Spinal cord (tissue), 10 donors: ENCODE data around the gene KRTAP5-2. TPM values are rescaled to one million over a fixed set of nuclear protein-coding genes. Genes with fewer than 3 reads are reported as not detected.

Experiments used
- DNase-seq, 6 donors: peaks; one replicate each; pipeline versions ENCODE4 v3.0.0 to v3.0.0-alpha.2; 2013 to 2015; ENCODE audit warnings: low spot score in 6 of 6, low read depth in 4 of 6
- H3K27ac ChIP-seq: one replicate; pipeline ENCODE4 v1.5.1; 2013; ENCODE audit warnings: low read depth, low read length, control low read depth
- H3K27me3 ChIP-seq: one replicate; pipeline ENCODE4 v1.6.1; 2013; ENCODE audit warnings: low read length; ENCODE audit not compliant: control insufficient read depth, insufficient read depth
- H3K36me3 ChIP-seq: one replicate; pipeline ENCODE4 v1.6.1; 2013; ENCODE audit warnings: low read length; ENCODE audit not compliant: control insufficient read depth, insufficient read depth
- H3K4me1 ChIP-seq: one replicate; pipeline ENCODE4 v1.6.1; 2013; ENCODE audit warnings: low read length; ENCODE audit not compliant: control insufficient read depth, insufficient read depth
- H3K4me3 ChIP-seq: one replicate; pipeline ENCODE4 v1.5.1; 2013; ENCODE audit warnings: low read depth, low read length, control low read depth
- H3K9me3 ChIP-seq: one replicate; pipeline ENCODE4 v1.6.1; 2013; ENCODE audit warnings: low read length; ENCODE audit not compliant: control insufficient read depth, insufficient read depth
- WGBS: methylation state at CpG from one replicate; pipeline ENCODE4 v1.1.5; 2013; ENCODE audit warnings: missing lambda C conversion rate; ENCODE audit not compliant: insufficient coverage; 5-methylcytosine and 5-hydroxymethylcytosine counted together
- polyA plus RNA-seq, 2 donors: library from polyadenylated mRNA; unstranded; fragments of 120-200 nt; gene quantifications; one replicate each; pipeline ENCODE4 v1.2.1, GENCODE V29; 2013; ENCODE audit not compliant: insufficient read length in 2 of 2
- total RNA-seq, 2 donors: library from RNA; depleted of rRNA in 1 of 2; stranded (reverse); fragments of 120-200 nt in 1 of 2; fragments of >200 nt in 1 of 2; gene quantifications; one replicate each; pipeline versions ENCODE4 v1.2.3 to v1.2.4, GENCODE V29; 2013 to 2014
- donor health status: healthy.

KRTAP5-2 gene
- total and polyA plus RNA-seq, 4 donors: 0.50 TPM; not detected in 3

DNA sequence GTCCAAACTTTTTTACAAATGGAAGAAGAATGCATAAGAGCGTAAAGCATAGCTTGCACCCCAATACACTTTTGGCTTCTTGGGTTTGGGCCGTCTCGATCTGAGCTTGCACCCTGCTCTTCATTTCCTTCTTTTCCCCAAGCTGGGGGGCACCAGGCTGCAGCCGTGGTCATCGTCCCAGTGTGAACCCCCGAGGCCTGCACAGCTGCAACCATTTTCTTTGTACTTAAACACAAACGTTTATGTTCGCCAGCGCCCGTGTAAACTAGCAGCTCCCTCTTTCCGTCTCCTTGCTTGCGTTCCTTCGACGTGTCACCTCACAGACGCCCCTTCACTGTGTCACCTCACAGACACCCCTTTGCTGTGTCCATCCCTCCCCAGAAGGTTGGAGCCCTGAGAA is 41.6 kb upstream of the KRTAP5-2 start:
- no peak overlapping the region for H3K27ac ChIP-seq
- H3K27me3 ChIP-seq: no peaks in the 10 kb centered on the region

DNA sequence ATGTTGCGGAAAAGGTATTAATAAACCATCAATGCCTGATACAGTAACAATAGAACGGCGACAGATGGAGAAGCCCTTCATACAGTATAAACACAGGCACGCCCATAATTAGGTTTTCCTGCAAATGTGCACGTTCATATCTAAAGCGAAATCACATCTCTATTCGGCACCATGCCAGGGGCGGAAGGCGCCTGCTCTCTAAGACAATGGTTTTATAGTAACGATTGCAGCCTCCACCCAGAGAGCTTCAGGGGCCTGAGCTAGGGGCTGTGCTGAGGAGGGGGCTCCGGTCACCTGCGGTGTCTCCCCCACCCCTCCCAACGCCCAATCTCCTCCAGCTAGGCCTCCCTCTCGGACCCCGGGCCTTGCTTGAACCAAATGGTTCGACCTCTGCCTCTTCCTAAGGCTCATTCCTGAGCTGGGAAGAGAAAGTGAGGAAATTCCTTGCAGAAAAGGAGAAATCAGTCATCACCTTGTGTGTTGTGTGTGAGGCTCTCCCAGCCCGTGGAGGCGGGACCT is 41.1 kb upstream of the KRTAP5-2 start:
- H3K27me3 ChIP-seq: no peaks in the 10 kb centered on the region
- peak in 2 of 6 donors; percentile 23 to 75 for DNase-seq
- no peaks in the 10 kb centered on the region for H3K36me3 ChIP-seq
- no peak overlapping the region for H3K4me3 ChIP-seq
- no peak overlapping the region for H3K27ac ChIP-seq
- H3K9me3 ChIP-seq: no peaks in the 10 kb centered on the region
- peaks cover 3% of the 10 kb centered on the region for H3K4me1 ChIP-seq
- 69% methylated on average over 6 of the region's 18 CpGs for WGBS

More for the DNA sequence above, 41.6 kb upstream of the KRTAP5-2 start:
- no peak for DNase-seq
- no peaks in the 10 kb centered on the region for H3K9me3 ChIP-seq
- peaks cover 3% of the 10 kb centered on the region for H3K4me1 ChIP-seq
- no peaks in the 10 kb centered on the region for H3K36me3 ChIP-seq
- 60% methylated on average over 15 of the region's 15 CpGs for WGBS
- no peak overlapping the region for H3K4me3 ChIP-seq

GRCh38 chr11:1638344-1638743 is 40.2 kb upstream of the KRTAP5-2 start:
- H3K36me3 ChIP-seq: no peaks in the 10 kb centered on the region
- H3K27ac ChIP-seq: no peak overlapping the region
- DNase-seq: no peak
- H3K27me3 ChIP-seq: no peaks in the 10 kb centered on the region
- no peak overlapping the region for H3K4me3 ChIP-seq
- WGBS: 83% methylated on average over 7 of the region's 8 CpGs
- H3K9me3 ChIP-seq: no peaks in the 10 kb centered on the region
- peaks cover 3% of the 10 kb centered on the region for H3K4me1 ChIP-seq

- no peak for DNase-seq
- Histone ChIP-seq H3K27me3 (no peaks in the 10 kb centered on the region), H3K9me3 (no peaks in the 10 kb centered on the region), H3K4me3 (no peak overlapping the region), H3K27ac (no peak overlapping the region), H3K36me3 (no peaks in the 10 kb centered on the region), H3K4me1 (peaks cover 3% of the 10 kb centered on the region)
- no CpG with 5 or more reads among the region's 2 CpGs for WGBS
These were observed 39.5 kb upstream of the KRTAP5-2 start for GRCh38 chr11:1637628-1638027.

- Histone ChIP-seq H3K4me3 (no peak overlapping the region), H3K9me3 (no peaks in the 10 kb centered on the region), H3K4me1 (peaks cover 3% of the 10 kb centered on the region), H3K27ac (no peak overlapping the region), H3K27me3 (peaks cover 3% of the 10 kb centered on the region), H3K36me3 (no peaks in the 10 kb centered on the region)
- WGBS: 82% methylated on average over 10 of the region's 19 CpGs
- DNase-seq: no peak
These were observed 38.3 kb upstream of the KRTAP5-2 start for GRCh38 chr11:1636291-1636950.

- WGBS: 87% methylated on average over 10 of the region's 10 CpGs
- DNase-seq: no peak
These were observed 35.8 kb upstream of the KRTAP5-2 start for GRCh38 chr11:1633864-1634263.

GRCh38 chr11:1632053-1632714 is 34.1 kb upstream of the KRTAP5-2 start:
- 83% methylated on average over 11 of the region's 11 CpGs for WGBS
- DNase-seq: no peak
- Histone ChIP-seq H3K36me3 (no peaks in the 10 kb centered on the region), H3K4me1 (peaks cover 3% of the 10 kb centered on the region), H3K9me3 (no peaks in the 10 kb centered on the region), H3K27me3 (peaks cover 3% of the 10 kb centered on the region), H3K4me3 (no peak overlapping the region), H3K27ac (no peak overlapping the region)

More at GRCh38 chr11:1633864-1634263, 35.8 kb upstream of the KRTAP5-2 start:
- Histone ChIP-seq H3K4me3 (no peak overlapping the region), H3K9me3 (no peaks in the 10 kb centered on the region), H3K36me3 (no peaks in the 10 kb centered on the region), H3K27ac (no peak overlapping the region), H3K27me3 (peaks cover 3% of the 10 kb centered on the region), H3K4me1 (no peaks in the 10 kb centered on the region)

DNA sequence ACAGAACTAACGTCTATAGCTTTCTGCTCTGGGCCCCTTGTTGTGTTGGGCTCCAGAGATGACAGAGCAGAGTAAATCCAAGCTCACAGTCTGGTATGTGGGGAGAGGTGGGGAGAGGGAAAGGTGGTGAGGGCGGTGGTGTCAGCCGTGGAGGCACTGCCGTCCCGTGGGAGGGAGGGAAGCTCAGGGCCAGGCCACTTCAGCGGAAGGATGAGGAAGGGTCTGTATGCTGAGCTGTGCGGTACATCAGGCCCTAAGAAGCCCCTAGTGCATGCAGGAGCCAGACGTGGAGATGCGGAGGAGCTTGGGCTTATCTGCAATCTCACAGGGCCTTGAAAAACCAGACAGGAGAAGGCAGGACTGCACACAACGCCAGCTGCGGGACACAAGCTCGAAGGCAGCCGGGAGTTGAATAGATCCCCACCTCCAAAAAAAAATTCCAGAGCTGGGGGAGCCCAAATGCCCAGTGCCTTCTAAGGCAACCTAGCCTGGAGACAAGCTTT is 33.0 kb upstream of the KRTAP5-2 start:
- peaks cover 3% of the 10 kb centered on the region for H3K27me3 ChIP-seq
- peaks cover 3% of the 10 kb centered on the region for H3K4me1 ChIP-seq
- WGBS: 83% methylated on average over 13 of the region's 13 CpGs
- H3K4me3 ChIP-seq: no peak overlapping the region
- no peaks in the 10 kb centered on the region for H3K9me3 ChIP-seq
- no peaks in the 10 kb centered on the region for H3K36me3 ChIP-seq
- no peak for DNase-seq
- no peak overlapping the region for H3K27ac ChIP-seq

- no peaks in the 10 kb centered on the region for H3K36me3 ChIP-seq
- H3K27me3 ChIP-seq: peaks cover 3% of the 10 kb centered on the region
- DNase-seq: no peak
- WGBS: 62% methylated on average over 2 of the region's 2 CpGs
- peaks cover 3% of the 10 kb centered on the region for H3K4me1 ChIP-seq
- H3K27ac ChIP-seq: no peak overlapping the region
- H3K4me3 ChIP-seq: no peak overlapping the region
- no peaks in the 10 kb centered on the region for H3K9me3 ChIP-seq
These were observed 32.2 kb upstream of the KRTAP5-2 start for GRCh38 chr11:1630271-1630670.
